ENCODE measurements around the gene SVIL. TPM values are rescaled to one million over a fixed set of nuclear protein-coding genes. Genes with fewer than 3 reads are reported as not detected.
"Not testable (repeated sequence)": the region's sequence is repeated elsewhere in the genome, so short reads cannot be mapped to it uniquely, and the experiment has no call there.

SVIL gene
- total RNA-seq, 1 donor from 2014 or later = 16.7 TPM

GRCh38 chr10:29607576-29607975 lies 27.2 kb downstream of the SVIL start:
- DNase-seq (ENCODE audit: low spot score in 2 of 2) (no peak), FAIRE-seq (no peak)

- not testable (repeated sequence) for DNase-seq (ENCODE audit: low spot score in 2 of 2); FAIRE-seq
Observed at GRCh38 chr10:29606693-29607092, 28.1 kb downstream of the SVIL start.

GRCh38 chr10:29604291-29604825 lies 30.4 kb downstream of the SVIL start:
- DNase-seq (ENCODE audit: low spot score in 2 of 2) (no peak), FAIRE-seq (no peak)

GRCh38 chr10:29603223-29603896 lies 31.4 kb downstream of the SVIL start:
- DNase-seq (ENCODE audit: low spot score in 2 of 2) (no peak), FAIRE-seq (no peak)

GRCh38 chr10:29600821-29601220 lies 34.0 kb downstream of the SVIL start:
- DNase-seq (ENCODE audit: low spot score in 2 of 2) (no peak), FAIRE-seq (no peak)

GRCh38 chr10:29600067-29600466 lies 34.7 kb downstream of the SVIL start:
- FAIRE-seq (no peak), DNase-seq (ENCODE audit: low spot score in 2 of 2) (no peak)

- FAIRE-seq = no peak
- no peak for DNase-seq (ENCODE audit: low spot score in 2 of 2)
Observed at GRCh38 chr10:29598851-29599311, 35.9 kb downstream of the SVIL start.

- no peak for DNase-seq (ENCODE audit: low spot score in 2 of 2)
- no peak for FAIRE-seq
Observed at GRCh38 chr10:29596826-29597225, 37.9 kb downstream of the SVIL start.

- no peak for FAIRE-seq
Observed at GRCh38 chr10:29596356-29596755, 38.4 kb downstream of the SVIL start.

GRCh38 chr10:29595636-29596225 lies 39.0 kb downstream of the SVIL start:
- FAIRE-seq = no peak
- DNase-seq (ENCODE audit: low spot score in 2 of 2) = no peak

More at GRCh38 chr10:29596356-29596755, 38.4 kb downstream of the SVIL start:
- no peak for DNase-seq (ENCODE audit: low spot score in 2 of 2)

GRCh38 chr10:29595146-29595545 lies 39.6 kb downstream of the SVIL start:
- FAIRE-seq = no peak
- no peak for DNase-seq (ENCODE audit: low spot score in 2 of 2)

- DNase-seq (ENCODE audit: low spot score in 2 of 2) (no peak), FAIRE-seq (no peak)
Observed at GRCh38 chr10:29591651-29591968, 43.2 kb downstream of the SVIL start.

GRCh38 chr10:29590915-29591650 lies 43.7 kb downstream of the SVIL start:
- DNase-seq (ENCODE audit: low spot score in 2 of 2) (no peak), FAIRE-seq (no peak)

- DNase-seq (ENCODE audit: low spot score in 2 of 2) (no peak), FAIRE-seq (no peak)
Observed at GRCh38 chr10:29588629-29589421, 45.9 kb downstream of the SVIL start.

GRCh38 chr10:29587750-29588628 lies 46.8 kb downstream of the SVIL start:
- FAIRE-seq; DNase-seq (ENCODE audit: low spot score in 2 of 2): not testable (repeated sequence)

GRCh38 chr10:29587102-29587749 lies 47.5 kb downstream of the SVIL start:
- not testable (repeated sequence) for FAIRE-seq; DNase-seq (ENCODE audit: low spot score in 2 of 2)

GRCh38 chr10:29586509-29586908 lies 48.3 kb downstream of the SVIL start:
- DNase-seq (ENCODE audit: low spot score in 2 of 2) = no peak
- no peak for FAIRE-seq

- DNase-seq (ENCODE audit: low spot score in 2 of 2) (peak in 1 of 2 donors; percentile 7), FAIRE-seq (no peak)
Observed at GRCh38 chr10:29585488-29585976, 49.2 kb downstream of the SVIL start.

- DNase-seq (ENCODE audit: low spot score in 2 of 2) = no peak
- FAIRE-seq = no peak
Observed at GRCh38 chr10:29584436-29584835, 50.3 kb downstream of the SVIL start.
